ENCODE results near the gene UCN2.
"Not testable (repeated sequence)": the region's sequence is repeated elsewhere in the genome, so short reads cannot be mapped to it uniquely, and the experiment has no call there.

Gene UCN2

GRCh38 chr3:48532271-48532976 is 31.2 kb downstream of the UCN2 start:
- no peak for DNase-seq

- not testable (repeated sequence) for DNase-seq
Measured at GRCh38 chr3:48530701-48531100, 32.9 kb downstream of the UCN2 start.

GRCh38 chr3:48528754-48529153 is 34.8 kb downstream of the UCN2 start:
- no peak for DNase-seq

GRCh38 chr3:48528048-48528447 is 35.5 kb downstream of the UCN2 start:
- no peak for DNase-seq

- DNase-seq: no peak
Measured at GRCh38 chr3:48524970-48525369, 38.6 kb downstream of the UCN2 start.

GRCh38 chr3:48521635-48522034 is 41.9 kb downstream of the UCN2 start:
- DNase-seq: no peak

GRCh38 chr3:48519277-48519643 is 44.3 kb downstream of the UCN2 start:
- DNase-seq: no peak

- no peak for DNase-seq
Measured at GRCh38 chr3:48518638-48519276, 44.8 kb downstream of the UCN2 start.

- no peak for DNase-seq
Measured at GRCh38 chr3:48518069-48518468, 45.5 kb downstream of the UCN2 start.

- DNase-seq: no peak
Measured at GRCh38 chr3:48516571-48516970, 47.0 kb downstream of the UCN2 start.

GRCh38 chr3:48514431-48515227 is 49.0 kb downstream of the UCN2 start:
- no peak for DNase-seq
